Activated naive CD4-positive, alpha-beta T cell treated with anti-CD3 and anti-CD28 coated beads, Interleukin-2, amount 50 U/mL, for 16 hours (primary cell): ENCODE measurements around the gene INPP5B.
"Not testable (repeated sequence)": the region's sequence is repeated elsewhere in the genome, so short reads cannot be mapped to it uniquely, and the experiment has no call there.

Experiments
- DNase-seq: peaks from one replicate; pipeline ENCODE4 v3.0.0-alpha.2; 2020

Gene INPP5B

GRCh38 chr1:37946703-37947360 lies at the start of gene INPP5B:
TSS of gene INPP5B (minus strand) at chr1:37947053. CDS start at chr1:37946308, 745 bp downstream.
- peak; percentile 80 for DNase-seq

DNA sequence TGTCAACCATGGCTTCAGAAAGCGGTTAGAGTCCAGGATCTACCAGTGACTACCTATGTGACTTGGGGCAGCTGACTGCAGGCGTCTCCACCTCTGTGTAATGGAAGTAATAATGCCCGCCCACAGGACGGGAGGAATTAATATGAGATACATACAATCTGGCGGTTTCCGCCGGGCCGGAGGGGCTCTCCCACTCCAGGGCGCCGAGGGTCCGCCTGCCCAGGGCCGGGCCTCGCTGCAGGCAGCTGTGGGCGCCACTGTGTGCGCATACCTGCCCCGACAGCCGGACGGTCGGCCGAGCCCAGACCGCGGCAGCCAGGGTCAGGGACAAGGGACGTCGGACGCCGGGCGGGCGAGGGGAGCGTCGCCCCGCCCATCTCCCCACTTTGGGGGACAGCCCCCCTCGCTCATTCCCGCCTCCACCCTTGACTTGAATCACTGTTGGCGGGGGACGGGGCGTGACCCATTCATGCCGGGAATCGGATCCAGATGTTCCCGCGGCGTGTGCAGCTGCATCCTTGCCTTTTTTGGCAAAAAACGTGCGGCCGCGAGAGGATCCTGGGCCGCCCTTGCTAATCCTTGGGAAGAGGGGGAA lies 49.0 kb upstream of the INPP5B start:
- DNase-seq = peak; percentile 40

GRCh38 chr1:37994886-37995566 lies 48.2 kb upstream of the INPP5B start:
- DNase-seq = no peak

GRCh38 chr1:37989361-37989930 lies 42.6 kb upstream of the INPP5B start:
- DNase-seq = peak; percentile 52

GRCh38 chr1:37987679-37988078 lies 40.8 kb upstream of the INPP5B start:
- no peak for DNase-seq

DNA sequence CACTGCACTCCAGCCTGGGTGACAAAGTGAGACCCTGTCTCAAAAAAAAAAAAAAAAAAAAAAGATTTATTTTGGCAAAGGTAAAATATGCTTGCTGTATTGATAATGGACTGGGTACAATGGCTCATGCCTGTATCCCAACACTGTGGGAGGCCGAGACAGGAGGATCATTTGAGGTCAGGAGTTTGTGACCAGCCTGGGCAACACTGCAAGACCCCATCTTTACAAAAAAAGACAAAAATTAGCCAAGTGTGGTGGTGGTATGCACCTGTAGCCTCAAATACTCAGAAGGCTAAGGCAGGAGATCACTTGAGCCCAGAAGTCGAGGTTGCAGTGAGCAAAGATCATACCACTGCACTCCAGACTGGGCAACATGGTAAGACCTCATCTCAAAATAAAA lies 36.7 kb upstream of the INPP5B start:
- DNase-seq = no peak

GRCh38 chr1:37978541-37978940 lies 31.7 kb upstream of the INPP5B start:
- no peak for DNase-seq

- not testable (repeated sequence) for DNase-seq
Observed at GRCh38 chr1:37975083-37975482, 28.2 kb upstream of the INPP5B start.

DNA sequence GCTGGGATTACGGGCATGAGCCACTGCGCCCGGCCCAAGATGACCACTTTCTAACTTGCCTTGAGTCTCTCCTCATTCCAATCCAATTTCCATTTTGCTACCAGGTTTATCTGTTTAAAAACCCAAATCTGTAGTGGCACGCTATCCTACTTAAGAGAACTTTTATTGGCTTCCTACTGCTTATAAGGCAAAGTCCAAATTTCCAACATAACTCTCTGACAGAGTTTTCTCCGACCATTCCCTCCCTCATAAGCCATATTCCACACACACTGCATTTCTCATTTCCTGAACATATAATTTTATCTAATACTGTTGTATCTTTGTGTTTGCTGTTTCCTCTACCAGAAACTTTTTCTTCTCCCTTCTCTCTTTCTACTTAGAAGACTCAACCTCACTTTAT lies 27.7 kb upstream of the INPP5B start:
- DNase-seq = no peak

DNA sequence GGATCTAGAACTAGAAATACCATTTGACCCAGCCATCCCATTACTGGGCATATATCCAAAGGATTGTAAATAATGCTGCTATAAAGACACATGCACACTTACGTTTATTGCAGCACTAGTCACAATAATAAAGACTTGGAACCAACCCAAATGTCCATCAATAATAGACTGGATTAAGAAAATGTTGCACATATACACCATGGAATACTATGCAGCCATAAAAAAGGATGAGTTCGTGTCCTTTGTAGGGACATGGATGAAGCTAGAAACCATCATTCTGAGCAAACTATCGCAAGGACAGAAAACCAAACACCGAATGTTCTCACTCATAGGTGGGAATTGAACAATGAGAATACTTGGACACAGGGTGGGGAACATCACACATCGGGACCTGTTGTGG lies 26.8 kb upstream of the INPP5B start:
- not testable (repeated sequence) for DNase-seq

GRCh38 chr1:37965301-37965700 lies 18.4 kb upstream of the INPP5B start:
- DNase-seq = no peak

DNA sequence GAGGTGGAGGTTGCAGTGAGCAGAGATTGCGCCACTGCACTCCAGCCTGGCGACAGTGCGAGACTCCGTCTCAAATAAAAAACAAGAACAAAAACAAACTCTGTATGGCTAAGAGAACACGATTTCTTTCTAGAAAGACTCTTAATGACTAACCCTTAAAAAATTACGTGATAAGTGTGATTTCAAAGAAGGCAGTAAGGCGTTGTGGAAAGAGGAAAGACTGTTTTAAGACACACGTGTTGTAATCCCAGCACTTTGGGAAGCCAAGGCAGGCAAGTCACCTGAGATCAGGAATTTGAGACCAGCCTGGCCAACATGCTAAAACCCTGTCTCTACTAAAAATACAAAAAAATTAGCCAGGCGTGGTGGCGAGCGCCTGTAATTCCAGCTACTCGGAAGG lies 17.3 kb upstream of the INPP5B start:
- not testable (repeated sequence) for DNase-seq

DNA sequence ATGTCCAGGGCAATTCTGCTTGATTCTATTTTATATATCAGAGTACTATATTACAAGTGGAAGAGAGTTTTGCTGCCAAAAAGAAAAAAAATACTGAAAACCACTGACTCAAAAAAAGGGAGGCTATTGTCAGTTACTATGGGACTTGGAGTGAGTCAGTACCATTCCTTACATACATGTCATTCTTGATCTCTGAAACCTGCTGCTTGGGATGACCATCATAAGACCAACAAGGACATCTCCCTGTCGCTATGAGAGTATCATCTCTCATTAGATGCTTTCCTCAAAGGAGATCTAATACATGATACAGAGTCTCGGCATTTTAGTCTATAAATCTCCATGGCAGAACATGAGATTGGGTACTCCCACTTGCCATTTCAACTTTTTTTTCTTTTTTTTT lies 11.8 kb upstream of the INPP5B start:
- DNase-seq = no peak

DNA sequence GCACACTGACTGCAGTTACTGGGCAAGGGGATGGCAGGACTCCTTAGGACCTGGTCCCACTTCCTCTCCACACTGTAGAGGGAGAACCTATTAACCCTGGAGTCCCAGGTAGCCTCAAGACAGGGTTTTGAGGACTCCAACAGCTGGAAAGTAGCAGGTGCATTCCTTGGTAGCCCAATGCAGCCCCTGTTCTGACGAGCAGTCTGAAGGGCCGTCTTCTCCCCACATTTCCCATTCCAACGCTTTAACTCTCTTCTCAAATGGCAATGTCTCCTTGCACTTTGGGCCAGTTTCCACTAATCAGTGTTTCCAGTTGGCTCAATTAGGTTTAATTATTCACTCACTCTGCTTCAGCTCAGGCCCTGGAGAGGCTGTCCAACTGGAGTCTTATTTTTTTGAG lies 8.8 kb upstream of the INPP5B start:
- DNase-seq = no peak

- no peak for DNase-seq
Observed at GRCh38 chr1:37954316-37954971, 7.6 kb upstream of the INPP5B start.

DNA sequence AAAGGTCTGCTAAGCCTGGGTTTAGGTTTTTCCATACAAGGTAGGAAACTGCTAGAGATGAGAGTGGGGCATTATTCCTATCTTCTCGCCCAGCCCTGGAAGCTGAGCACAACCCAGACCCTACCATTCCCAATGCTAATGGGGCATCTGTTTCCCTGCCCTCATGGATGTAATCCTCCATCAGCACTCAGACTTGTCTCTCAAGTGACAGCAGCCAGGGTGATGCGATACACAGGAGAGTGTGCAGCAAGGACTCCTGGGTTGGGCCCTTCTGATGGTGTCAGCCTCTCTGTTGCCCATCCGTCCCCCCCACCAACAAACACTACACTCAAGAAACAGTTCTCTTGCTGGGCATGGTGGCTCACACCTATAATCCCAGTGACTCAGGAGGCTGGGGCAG lies 5.9 kb upstream of the INPP5B start:
- no peak for DNase-seq

- no peak for DNase-seq
Observed at GRCh38 chr1:37951783-37952624, 5.2 kb upstream of the INPP5B start.

GRCh38 chr1:37951041-37951782 lies 4.4 kb upstream of the INPP5B start:
- no peak for DNase-seq

- DNase-seq = no peak
Observed at GRCh38 chr1:37949524-37950152, 2.8 kb upstream of the INPP5B start.

- no peak for DNase-seq
Observed at GRCh38 chr1:37948841-37949240, 2.0 kb upstream of the INPP5B start.

- DNase-seq = no peak
Observed at GRCh38 chr1:37948166-37948565, 1.3 kb upstream of the INPP5B start.
